IPS-18c (cell line): ENCODE data around the gene LMBR1.

Source experiments
- H3K4me3 ChIP-seq: 2 replicates; pipeline ENCODE4 v1.7.0; 2013; ENCODE audit warnings: low read depth, mild to moderate bottlenecking, low read length, moderate library complexity; ENCODE audit not compliant: insufficient read depth
- H3K9me3 ChIP-seq: one replicate; pipeline ENCODE4 v1.6.1; 2013; ENCODE audit warnings: mild to moderate bottlenecking, low read length, moderate library complexity; ENCODE audit not compliant: control insufficient read depth, insufficient read depth

LMBR1 gene

GRCh38 chr7:156785998-156786543 is 106.9 kb downstream of the LMBR1 start:
- Histone ChIP-seq H3K4me3 (no peak overlapping the region), H3K9me3 (no peaks in the 10 kb centered on the region)

GRCh38 chr7:156783864-156784263 is 109.1 kb downstream of the LMBR1 start:
- Histone ChIP-seq H3K4me3 (no peak overlapping the region), H3K9me3 (no peaks in the 10 kb centered on the region)

GRCh38 chr7:156781972-156782371 is 111.0 kb downstream of the LMBR1 start:
- H3K4me3 ChIP-seq: no peak overlapping the region

GRCh38 chr7:156780724-156781455 is 112.1 kb downstream of the LMBR1 start:
- H3K9me3 ChIP-seq: no peaks in the 10 kb centered on the region
- H3K4me3 ChIP-seq: no peak overlapping the region

More at GRCh38 chr7:156781972-156782371, 111.0 kb downstream of the LMBR1 start:
- no peaks in the 10 kb centered on the region for H3K9me3 ChIP-seq

- H3K9me3 ChIP-seq: no peaks in the 10 kb centered on the region
- no peak overlapping the region for H3K4me3 ChIP-seq
These were observed 114.3 kb downstream of the LMBR1 start for GRCh38 chr7:156778668-156779067.

- Histone ChIP-seq H3K9me3 (no peaks in the 10 kb centered on the region), H3K4me3 (no peak overlapping the region)
These were observed 114.8 kb downstream of the LMBR1 start for GRCh38 chr7:156778201-156778600.

GRCh38 chr7:156777364-156778069 is 115.5 kb downstream of the LMBR1 start:
- Histone ChIP-seq H3K4me3 (no peak overlapping the region), H3K9me3 (no peaks in the 10 kb centered on the region)

- H3K9me3 ChIP-seq: no peaks in the 10 kb centered on the region
These were observed 116.5 kb downstream of the LMBR1 start for GRCh38 chr7:156776527-156776926.

GRCh38 chr7:156773966-156774365 is 119.0 kb downstream of the LMBR1 start:
- Histone ChIP-seq H3K4me3 (no peak overlapping the region), H3K9me3 (no peaks in the 10 kb centered on the region)

More at GRCh38 chr7:156776527-156776926, 116.5 kb downstream of the LMBR1 start:
- H3K4me3 ChIP-seq: no peak overlapping the region

- Histone ChIP-seq H3K4me3 (no peak overlapping the region), H3K9me3 (no peaks in the 10 kb centered on the region)
These were observed 120.3 kb downstream of the LMBR1 start for GRCh38 chr7:156772725-156773124.

GRCh38 chr7:156768698-156769472 is 124.1 kb downstream of the LMBR1 start:
- Histone ChIP-seq H3K4me3 (no peak overlapping the region), H3K9me3 (no peaks in the 10 kb centered on the region)

GRCh38 chr7:156766666-156767065 is 126.3 kb downstream of the LMBR1 start:
- no peaks in the 10 kb centered on the region for H3K9me3 ChIP-seq
- H3K4me3 ChIP-seq: no peak overlapping the region

GRCh38 chr7:156765901-156766656 is 126.9 kb downstream of the LMBR1 start:
- H3K4me3 ChIP-seq: no peak overlapping the region
- no peaks in the 10 kb centered on the region for H3K9me3 ChIP-seq

GRCh38 chr7:156764766-156765165 is 128.2 kb downstream of the LMBR1 start:
- no peak overlapping the region for H3K4me3 ChIP-seq
- H3K9me3 ChIP-seq: no peaks in the 10 kb centered on the region

- H3K4me3 ChIP-seq: no peak overlapping the region
- H3K9me3 ChIP-seq: no peaks in the 10 kb centered on the region
These were observed 128.8 kb downstream of the LMBR1 start for GRCh38 chr7:156764016-156764669.

GRCh38 chr7:156759579-156760202 is 133.3 kb downstream of the LMBR1 start:
- no peaks in the 10 kb centered on the region for H3K9me3 ChIP-seq
- H3K4me3 ChIP-seq: no peak overlapping the region
